Breast epithelium (tissue), 4 donors: ENCODE data around the gene CYTH1. TPM values are rescaled to one million over a fixed set of nuclear protein-coding genes. Genes with fewer than 3 reads are reported as not detected.

Experiments used
- DNase-seq, 2 donors: peaks; one replicate each; pipeline ENCODE4 v3.0.0-alpha.2; 2019; ENCODE audit warnings: low spot score in 2 of 2
- H3K27ac ChIP-seq, 2 donors: fragments of 200-600 bp; sonication (generic) in 1 of 2; one replicate each; pipeline ENCODE4 v1.5.1; 2016 to 2019; ENCODE audit warnings: mild to moderate bottlenecking in 1 of 2
- H3K27me3 ChIP-seq, 2 donors: fragments of 200-600 bp; sonication (generic) in 1 of 2; one replicate each; pipeline versions ENCODE4 v1.5.1 to v1.6.0; 2017 to 2019; ENCODE audit warnings: control low read depth in 1 of 2, mild to moderate bottlenecking in 1 of 2
- H3K36me3 ChIP-seq: fragments of 200-600 bp; one replicate; pipeline ENCODE4 v1.5.1; 2019
- H3K4me1 ChIP-seq, 2 donors: fragments of 200-600 bp; sonication (generic); one replicate each; pipeline ENCODE4 v1.5.1; 2016 to 2019; ENCODE audit warnings: control low read depth in 1 of 2
- H3K4me3 ChIP-seq, 3 donors: fragments of 200-600 bp; sonication (generic); 1 replicate in 2 of 3; 2 replicates in 1 of 3; pipeline ENCODE4 v1.5.1; 2016 to 2019; ENCODE audit warnings: mild to moderate bottlenecking in 3 of 3, moderate library complexity in 2 of 3
- H3K9me3 ChIP-seq, 2 donors: fragments of 200-600 bp; sonication (generic) in 1 of 2; one replicate each; pipeline ENCODE4 v1.5.1; 2016 to 2019; ENCODE audit warnings: control low read depth in 1 of 2
- CTCF ChIP-seq, 3 donors: fragments of 450-650 bp; IDR thresholded peaks; one replicate each; pipeline ENCODE4 v1.5.1; 2016 to 2017; ENCODE audit warnings: antibody characterized with exemption in 3 of 3, mild to moderate bottlenecking in 3 of 3, moderate library complexity in 3 of 3
- POLR2A ChIP-seq: fragments of 450-650 bp; IDR thresholded peaks from one replicate; pipeline ENCODE4 v1.6.1; 2016; ENCODE audit warnings: antibody characterized with exemption, mild to moderate bottlenecking, moderate library complexity
- POLR2AphosphoS5 ChIP-seq, 3 donors: sonication (generic); formaldehyde crosslinking; IDR thresholded peaks; one replicate each; pipeline ENCODE4 v1.6.1; 2017; ENCODE audit warnings: antibody characterized with exemption in 3 of 3
- intact Hi-C: fragments of 100-400 bp; cut with DNase I; formaldehyde crosslinking; loops from one replicate; pipeline ENCODE4 v1.15.1; 2023; ENCODE audit warnings: low total_unique reads
- total RNA-seq, 3 donors: library from RNA; depleted of rRNA; stranded (reverse); fragments of >200 nt; gene quantifications; one replicate each; pipeline ENCODE4 v1.1.0, GENCODE V29; 2016

Gene CYTH1
- total RNA-seq, 3 donors from 2014 or later: 49.5 to 64.8 (median 50.7) TPM

GRCh38 chr17:78697122-78697521 lies 85.0 kb downstream of the CYTH1 start:
- Histone ChIP-seq H3K4me1 (no peaks in the 10 kb centered on the region), H3K27ac (no peak overlapping the region), H3K9me3 (no peaks in the 10 kb centered on the region), H3K36me3 (no peaks in the 10 kb centered on the region), H3K27me3 (no peaks in the 10 kb centered on the region), H3K4me3 (no peak overlapping the region)
- no peak for DNase-seq
- TF ChIP-seq POLR2AphosphoS5 (IDR thresholded peaks at IDR 0.05) (no peak), POLR2A (no peak), CTCF (IDR thresholded peaks at IDR 0.05) (no peak)
- intact Hi-C loops: no loop called here

GRCh38 chr17:78696016-78696982 lies 85.8 kb downstream of the CYTH1 start:
- no peaks in the 10 kb centered on the region for H3K27me3 ChIP-seq
- no peak overlapping the region for H3K4me3 ChIP-seq
- no peaks in the 10 kb centered on the region for H3K9me3 ChIP-seq
- no peak for TF ChIP-seq CTCF (IDR thresholded peaks at IDR 0.05)
- TF ChIP-seq POLR2A: no peak
- TF ChIP-seq POLR2AphosphoS5 (IDR thresholded peaks at IDR 0.05): no peak
- intact Hi-C loops: no loop called here
- no peaks in the 10 kb centered on the region for H3K4me1 ChIP-seq
- H3K27ac ChIP-seq: no peak overlapping the region
- H3K36me3 ChIP-seq: no peaks in the 10 kb centered on the region
- no peak for DNase-seq

GRCh38 chr17:78694805-78695531 lies 87.1 kb downstream of the CYTH1 start:
- intact Hi-C loops: no loop called here
- H3K36me3 ChIP-seq: no peaks in the 10 kb centered on the region

GRCh38 chr17:78693346-78694083 lies 88.6 kb downstream of the CYTH1 start:
- no peak overlapping the region for H3K27ac ChIP-seq
- H3K36me3 ChIP-seq: no peaks in the 10 kb centered on the region
- H3K27me3 ChIP-seq: no peaks in the 10 kb centered on the region
- no peak overlapping the region for H3K4me3 ChIP-seq
- intact Hi-C loops: no loop called here
- DNase-seq: no peak
- H3K4me1 ChIP-seq: no peaks in the 10 kb centered on the region
- no peaks in the 10 kb centered on the region for H3K9me3 ChIP-seq
- TF ChIP-seq CTCF (IDR thresholded peaks at IDR 0.05): no peak
- no peak for TF ChIP-seq POLR2AphosphoS5 (IDR thresholded peaks at IDR 0.05)
- no peak for TF ChIP-seq POLR2A

More at GRCh38 chr17:78694805-78695531, 87.1 kb downstream of the CYTH1 start:
- Histone ChIP-seq H3K27ac (no peak overlapping the region), H3K9me3 (no peaks in the 10 kb centered on the region), H3K4me1 (no peaks in the 10 kb centered on the region), H3K4me3 (no peak overlapping the region), H3K27me3 (no peaks in the 10 kb centered on the region)
- no peak for DNase-seq
- TF ChIP-seq CTCF (IDR thresholded peaks at IDR 0.05) (no peak), POLR2A (no peak), POLR2AphosphoS5 (IDR thresholded peaks at IDR 0.05) (no peak)
